Glutamatergic neuron (in vitro differentiated cells): ENCODE data around the gene SYNRG. TPM values are rescaled to one million over a fixed set of nuclear protein-coding genes. Genes with fewer than 3 reads are reported as not detected.

Source experiments
- DNase-seq: peaks from one replicate; pipeline ENCODE4 v3.0.0; 2022
- H3K27ac Mint-ChIP-seq: one replicate; pipeline ENCODE4 v1.8.0; 2020; ENCODE audit warnings: mild to moderate bottlenecking, mixed read lengths, inconsistent platforms; ENCODE audit not compliant: unreplicated experiment
- H3K27me3 Mint-ChIP-seq: one replicate; pipeline ENCODE4 v1.8.0; 2020; ENCODE audit warnings: mild to moderate bottlenecking, moderate library complexity, mixed read lengths, inconsistent platforms; ENCODE audit not compliant: unreplicated experiment
- H3K36me3 Mint-ChIP-seq: one replicate; pipeline ENCODE4 v1.8.0; 2020; ENCODE audit warnings: mild to moderate bottlenecking, mixed read lengths, inconsistent platforms; ENCODE audit not compliant: unreplicated experiment
- H3K4me1 Mint-ChIP-seq: one replicate; pipeline ENCODE4 v1.8.0; 2020; ENCODE audit warnings: mild to moderate bottlenecking, low read depth, mixed read lengths, inconsistent platforms; ENCODE audit not compliant: unreplicated experiment
- H3K4me3 Mint-ChIP-seq: one replicate; pipeline ENCODE4 v1.8.0; 2020; ENCODE audit warnings: mild to moderate bottlenecking, mixed read lengths, inconsistent platforms; ENCODE audit not compliant: unreplicated experiment
- H3K9me3 Mint-ChIP-seq: one replicate; pipeline ENCODE4 v1.8.0; 2020; ENCODE audit warnings: mild to moderate bottlenecking, moderate library complexity, mixed read lengths, inconsistent platforms; ENCODE audit not compliant: unreplicated experiment
- total RNA-seq: library from RNA; stranded (reverse); fragmentation: NEBNext Ultra II Directional; extraction: Animal tissue kit (Norgen Biotek cat#: 25700); gene quantifications from one replicate; pipeline ENCODE4 v1.2.1, GENCODE V29; 2021; ENCODE audit not compliant: unreplicated experiment
- TF ChIP-seq, protein P1 (sequence below): fragments of 200-600 bp; sonication (generic); IDR thresholded peaks from one replicate; pipeline ENCODE4 v1.5.0; 2021; ENCODE audit not compliant: partially characterized antibody, unreplicated experiment

Gene SYNRG
- total RNA-seq, 1 donor from 2014 or later = 65.8 TPM

DNA sequence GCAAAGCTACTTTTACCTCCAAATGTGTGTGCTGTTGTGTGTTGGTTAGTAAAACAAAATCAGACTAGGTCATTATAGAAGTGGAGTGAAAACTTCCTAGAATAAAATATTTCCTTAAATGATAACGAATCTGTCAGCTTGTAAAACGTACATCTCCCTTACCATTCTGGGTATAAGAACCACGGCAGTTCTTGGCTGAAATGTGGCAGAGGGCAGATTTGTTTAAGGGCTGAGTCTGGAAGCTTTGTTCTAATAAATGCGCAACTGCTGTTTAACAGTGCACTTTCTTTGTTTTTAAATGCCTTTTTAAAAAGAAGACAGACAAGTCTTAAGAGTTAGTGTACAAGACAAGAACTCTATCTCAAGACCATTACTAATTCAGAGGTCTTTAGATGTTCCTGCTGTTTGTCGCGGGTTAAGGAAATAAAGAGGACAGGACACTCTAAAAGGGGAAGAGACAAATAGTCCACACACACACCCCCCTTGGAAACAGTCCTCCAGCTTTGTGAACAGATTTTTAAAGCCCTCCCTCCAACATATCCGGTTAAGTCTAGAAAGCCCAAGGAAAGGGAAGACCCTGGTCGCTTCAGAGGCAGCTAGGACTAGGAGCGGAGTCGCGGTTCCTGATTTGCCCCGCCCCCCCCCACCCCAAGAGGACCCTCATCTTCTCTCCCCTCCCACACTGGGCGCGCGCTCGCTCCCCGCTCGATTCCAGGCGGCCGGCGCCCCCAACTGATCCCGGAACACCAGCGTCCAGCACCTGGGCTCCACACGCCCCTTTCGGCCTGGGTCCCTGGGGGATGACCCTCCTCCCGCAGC lies 658 bp downstream of the SYNRG start:
- peaks cover 1% of the 10 kb centered on the region for H3K27me3 Mint-ChIP-seq
- DNase-seq = peak; percentile 94
- H3K27ac Mint-ChIP-seq = peak overlapping the region; percentile 95
- peaks cover 3% of the 10 kb centered on the region for H3K9me3 Mint-ChIP-seq
- TF ChIP-seq, protein P1, sequence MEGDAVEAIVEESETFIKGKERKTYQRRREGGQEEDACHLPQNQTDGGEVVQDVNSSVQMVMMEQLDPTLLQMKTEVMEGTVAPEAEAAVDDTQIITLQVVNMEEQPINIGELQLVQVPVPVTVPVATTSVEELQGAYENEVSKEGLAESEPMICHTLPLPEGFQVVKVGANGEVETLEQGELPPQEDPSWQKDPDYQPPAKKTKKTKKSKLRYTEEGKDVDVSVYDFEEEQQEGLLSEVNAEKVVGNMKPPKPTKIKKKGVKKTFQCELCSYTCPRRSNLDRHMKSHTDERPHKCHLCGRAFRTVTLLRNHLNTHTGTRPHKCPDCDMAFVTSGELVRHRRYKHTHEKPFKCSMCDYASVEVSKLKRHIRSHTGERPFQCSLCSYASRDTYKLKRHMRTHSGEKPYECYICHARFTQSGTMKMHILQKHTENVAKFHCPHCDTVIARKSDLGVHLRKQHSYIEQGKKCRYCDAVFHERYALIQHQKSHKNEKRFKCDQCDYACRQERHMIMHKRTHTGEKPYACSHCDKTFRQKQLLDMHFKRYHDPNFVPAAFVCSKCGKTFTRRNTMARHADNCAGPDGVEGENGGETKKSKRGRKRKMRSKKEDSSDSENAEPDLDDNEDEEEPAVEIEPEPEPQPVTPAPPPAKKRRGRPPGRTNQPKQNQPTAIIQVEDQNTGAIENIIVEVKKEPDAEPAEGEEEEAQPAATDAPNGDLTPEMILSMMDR = no peak
- H3K4me3 Mint-ChIP-seq = peak overlapping the region; percentile 93
- no peaks in the 10 kb centered on the region for H3K36me3 Mint-ChIP-seq
- peaks cover 21% of the 10 kb centered on the region for H3K4me1 Mint-ChIP-seq

DNA sequence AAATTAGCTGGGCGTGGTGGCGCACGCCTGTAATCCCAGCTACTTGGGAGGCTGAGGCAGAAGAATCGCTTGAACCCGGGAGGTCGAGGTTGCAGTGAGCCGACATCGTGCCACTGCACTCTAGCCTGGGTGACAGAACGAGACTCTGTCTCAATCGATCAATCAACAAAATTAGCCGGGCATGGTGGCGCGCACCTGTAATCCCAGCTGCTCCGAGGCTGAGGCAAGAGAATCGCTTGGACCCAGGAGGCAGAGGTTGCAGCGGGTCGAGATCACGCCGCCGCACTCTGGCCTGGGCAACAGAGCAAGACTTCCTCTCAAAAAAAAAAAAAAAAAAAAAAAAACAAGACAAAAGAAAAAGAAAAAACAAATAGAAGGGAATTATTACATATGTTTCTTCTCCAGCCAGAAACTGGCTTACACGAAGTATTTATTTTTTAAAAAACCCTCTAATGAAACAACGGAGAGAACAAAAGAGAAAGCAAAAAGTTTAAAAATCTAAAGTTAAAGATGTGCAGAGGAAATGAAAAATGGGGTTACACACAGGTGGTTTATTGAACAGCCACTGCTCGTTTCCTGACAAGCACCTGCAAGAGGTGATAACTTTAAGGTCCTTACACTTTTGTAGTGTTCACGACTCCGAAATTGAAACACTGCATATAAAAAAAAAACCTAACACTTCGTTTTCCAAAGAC lies 1.4 kb downstream of the SYNRG start:
- Mint-ChIP-seq H3K36me3 (no peaks in the 10 kb centered on the region), H3K27me3 (peaks cover 1% of the 10 kb centered on the region), H3K9me3 (peaks cover 3% of the 10 kb centered on the region), H3K27ac (peak overlapping the region; percentile 95), H3K4me1 (peaks cover 21% of the 10 kb centered on the region), H3K4me3 (peak overlapping the region; percentile 93)
- TF ChIP-seq, protein P1 = no peak
- no peak for DNase-seq

DNA sequence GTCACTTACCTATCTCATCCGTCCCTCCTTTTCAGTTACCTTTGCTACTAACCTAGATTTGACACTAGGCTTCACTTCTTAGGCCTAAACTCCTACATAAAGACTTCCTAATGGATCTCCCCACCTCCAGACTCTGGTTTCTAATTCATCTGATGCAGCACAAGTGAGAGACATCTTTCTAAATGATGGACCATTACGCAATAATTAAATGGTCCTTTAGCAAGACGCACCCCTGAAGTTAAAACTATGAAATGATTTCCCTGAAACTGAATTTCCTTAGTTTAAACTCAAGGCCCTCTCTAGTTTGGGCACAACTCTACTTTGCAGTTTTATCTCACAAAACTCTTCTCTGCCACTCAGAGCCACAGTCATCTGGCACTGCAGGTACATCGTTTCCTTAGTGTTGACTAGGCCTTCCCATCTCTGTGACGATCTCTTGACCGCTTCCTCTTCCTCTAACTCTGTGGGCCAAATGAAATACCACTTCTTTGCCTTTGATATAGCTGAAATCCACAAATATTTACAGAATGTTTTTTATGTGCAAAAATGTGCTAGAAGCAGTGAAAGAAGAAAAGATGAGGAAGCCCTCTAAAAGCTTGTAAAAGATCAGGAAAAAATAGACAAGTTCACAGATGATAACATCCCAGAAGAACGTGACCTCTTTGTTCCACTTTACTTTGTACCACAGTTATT lies 3.3 kb downstream of the SYNRG start:
- TF ChIP-seq, protein P1 = no peak
- no peaks in the 10 kb centered on the region for H3K36me3 Mint-ChIP-seq
- peaks cover 2% of the 10 kb centered on the region for H3K9me3 Mint-ChIP-seq
- no peak for DNase-seq
- H3K27ac Mint-ChIP-seq = no peak overlapping the region
- peaks cover 21% of the 10 kb centered on the region for H3K4me1 Mint-ChIP-seq
- peaks cover 1% of the 10 kb centered on the region for H3K27me3 Mint-ChIP-seq
- peak overlapping the region; percentile 21 for H3K4me3 Mint-ChIP-seq

DNA sequence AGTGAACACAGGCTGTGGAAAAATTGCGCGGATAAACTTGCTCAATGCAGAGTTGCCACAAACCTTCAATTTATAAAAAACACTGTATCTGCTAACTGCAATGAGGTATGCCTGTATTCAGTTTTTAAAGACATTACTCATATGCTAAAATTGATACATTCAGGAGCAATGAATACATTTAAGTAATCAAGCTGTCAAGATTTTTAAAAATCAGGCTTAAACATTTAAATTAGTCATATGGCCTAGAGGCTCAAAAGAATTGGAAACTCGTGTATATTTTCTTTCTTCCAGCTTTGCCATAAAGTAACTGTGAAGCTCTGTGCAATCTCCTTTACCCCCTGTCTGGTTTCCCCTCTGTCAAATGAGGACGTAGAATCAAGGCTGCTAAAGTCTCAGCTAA lies 4.1 kb downstream of the SYNRG start:
- peaks cover 1% of the 10 kb centered on the region for H3K27me3 Mint-ChIP-seq
- H3K4me1 Mint-ChIP-seq = peaks cover 21% of the 10 kb centered on the region
- TF ChIP-seq, protein P1 = no peak

More for the DNA sequence above, 4.1 kb downstream of the SYNRG start:
- Mint-ChIP-seq H3K36me3 (no peaks in the 10 kb centered on the region), H3K9me3 (peaks cover 1% of the 10 kb centered on the region), H3K4me3 (peak overlapping the region; percentile 69), H3K27ac (peak overlapping the region; percentile 68)
- no peak for DNase-seq
